ENCODE measurements around the gene DFFB.
A peak's percentile ranks its signal among the peaks of the same experiment; 100 is the strongest.

Gene DFFB

GRCh38 chr1:3922201-3922725 is 65.0 kb downstream of the DFFB start:
- H3K27ac ChIP-seq (ENCODE audit: insufficient read depth, low read length, poor library complexity, severe bottlenecking), result no peak overlapping the region
- no peak overlapping the region for H3K4me3 ChIP-seq (ENCODE audit: insufficient read depth, low read depth, low read length, poor library complexity, severe bottlenecking)
- no peaks in the 10 kb centered on the region for H3K4me1 ChIP-seq (ENCODE audit: control insufficient read depth, insufficient read depth, low read length, poor library complexity, severe bottlenecking)
- peak; percentile 13 to 65 (median 30) for DNase-seq
- H3K9me3 ChIP-seq (ENCODE audit: control insufficient read depth, low read length), result no peaks in the 10 kb centered on the region
- no peaks in the 10 kb centered on the region for H3K36me3 ChIP-seq (ENCODE audit: control insufficient read depth, insufficient read depth, low read length)
- H3K27me3 ChIP-seq (replicated peaks; ENCODE audit: control insufficient read depth, insufficient read depth, low read length, poor library complexity, severe bottlenecking), result no peaks in the 10 kb centered on the region

- H3K27me3 ChIP-seq (replicated peaks; ENCODE audit: control insufficient read depth, insufficient read depth, low read length, poor library complexity, severe bottlenecking), result no peaks in the 10 kb centered on the region
- no peaks in the 10 kb centered on the region for H3K36me3 ChIP-seq (ENCODE audit: control insufficient read depth, insufficient read depth, low read length)
- no peak overlapping the region for H3K27ac ChIP-seq (ENCODE audit: insufficient read depth, low read length, poor library complexity, severe bottlenecking)
- no peaks in the 10 kb centered on the region for H3K9me3 ChIP-seq (ENCODE audit: control insufficient read depth, low read length)
- no peak overlapping the region for H3K4me3 ChIP-seq (ENCODE audit: insufficient read depth, low read depth, low read length, poor library complexity, severe bottlenecking)
- no peak for DNase-seq
- no peaks in the 10 kb centered on the region for H3K4me1 ChIP-seq (ENCODE audit: control insufficient read depth, insufficient read depth, low read length, poor library complexity, severe bottlenecking)
These were observed 65.6 kb downstream of the DFFB start for GRCh38 chr1:3922851-3923250.

DNA sequence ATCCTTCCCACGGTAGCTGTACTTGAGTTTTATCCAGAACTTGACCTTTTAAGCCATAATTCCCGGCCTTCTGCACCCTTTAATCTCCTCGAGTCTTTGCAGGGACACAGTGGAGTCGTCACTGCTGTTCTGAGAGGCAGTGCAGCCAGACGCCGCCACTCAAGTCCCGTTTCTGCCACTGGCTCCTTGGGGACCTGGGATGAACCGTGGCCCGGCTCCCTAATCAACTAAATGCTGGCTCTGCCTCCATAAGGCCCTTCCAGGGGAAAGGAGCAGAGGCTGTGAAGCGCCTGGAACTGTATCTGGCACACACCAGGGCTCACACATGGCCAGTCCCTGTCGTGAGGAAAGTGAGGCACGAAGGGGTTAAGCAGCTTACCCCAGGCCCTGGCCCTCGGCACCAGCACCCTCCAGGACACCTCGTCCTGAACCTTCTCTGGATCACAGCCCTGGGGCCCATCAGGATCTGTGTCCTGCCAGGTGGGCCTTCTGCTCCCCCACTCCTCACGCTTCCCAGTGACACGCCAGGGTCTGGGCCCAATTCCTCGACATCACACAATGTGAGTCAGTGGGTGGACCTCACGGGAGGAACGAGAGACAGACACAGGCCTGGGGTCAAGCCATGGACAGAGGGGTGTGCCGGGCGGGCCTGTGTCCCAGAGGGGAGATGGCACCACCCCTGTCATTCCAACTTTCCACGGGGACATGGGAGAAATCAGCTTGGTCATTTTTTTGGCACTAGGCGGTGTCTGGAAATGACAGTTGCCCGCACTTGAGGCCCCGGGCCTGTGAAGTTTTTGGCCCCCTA is 66.3 kb downstream of the DFFB start:
- Histone ChIP-seq H3K4me1 (ENCODE audit: control insufficient read depth, insufficient read depth, low read length, poor library complexity, severe bottlenecking) (no peaks in the 10 kb centered on the region), H3K27ac (ENCODE audit: insufficient read depth, low read length, poor library complexity, severe bottlenecking) (no peak overlapping the region), H3K9me3 (ENCODE audit: control insufficient read depth, low read length) (no peaks in the 10 kb centered on the region), H3K36me3 (ENCODE audit: control insufficient read depth, insufficient read depth, low read length) (no peaks in the 10 kb centered on the region), H3K27me3 (replicated peaks; ENCODE audit: control insufficient read depth, insufficient read depth, low read length, poor library complexity, severe bottlenecking) (no peaks in the 10 kb centered on the region), H3K4me3 (ENCODE audit: insufficient read depth, low read depth, low read length, poor library complexity, severe bottlenecking) (no peak overlapping the region)
- DNase-seq, result no peak

DNA sequence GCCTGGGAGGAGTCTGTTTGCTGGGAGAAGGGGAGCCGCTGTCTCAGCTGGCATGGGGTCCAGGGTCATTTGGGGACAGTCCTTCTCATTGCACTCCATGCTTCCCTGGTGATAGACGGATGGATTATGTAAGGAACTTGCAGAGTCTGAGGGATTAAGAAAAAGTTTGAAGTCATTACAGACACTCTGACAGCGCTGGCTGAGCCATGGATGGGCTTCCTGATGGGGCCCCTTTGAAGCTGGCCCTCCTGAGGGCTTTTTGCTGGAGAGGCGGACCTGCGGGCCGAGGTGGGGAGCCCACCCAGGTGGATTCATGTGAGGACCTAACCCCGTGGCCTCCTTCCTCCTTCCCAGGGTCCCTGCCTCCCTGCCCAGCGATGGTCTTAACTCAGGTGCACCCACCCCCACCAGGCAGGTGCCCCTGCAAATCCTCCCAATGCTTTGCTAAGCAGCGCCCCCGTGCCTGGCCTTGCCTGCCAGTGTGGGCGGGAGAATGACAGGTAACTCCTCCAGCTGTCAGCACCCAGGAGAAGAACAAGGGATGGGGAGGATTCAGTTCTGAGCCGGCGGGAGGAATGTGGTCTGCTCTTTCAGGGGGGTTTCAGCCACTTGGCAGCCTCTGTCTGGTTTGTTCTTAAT is 67.0 kb downstream of the DFFB start:
- Histone ChIP-seq H3K27me3 (replicated peaks; ENCODE audit: control insufficient read depth, insufficient read depth, low read length, poor library complexity, severe bottlenecking) (no peaks in the 10 kb centered on the region), H3K27ac (ENCODE audit: insufficient read depth, low read length, poor library complexity, severe bottlenecking) (no peak overlapping the region), H3K4me1 (ENCODE audit: control insufficient read depth, insufficient read depth, low read length, poor library complexity, severe bottlenecking) (no peaks in the 10 kb centered on the region), H3K4me3 (ENCODE audit: insufficient read depth, low read depth, low read length, poor library complexity, severe bottlenecking) (no peak overlapping the region), H3K9me3 (ENCODE audit: control insufficient read depth, low read length) (no peaks in the 10 kb centered on the region), H3K36me3 (ENCODE audit: control insufficient read depth, insufficient read depth, low read length) (no peaks in the 10 kb centered on the region)
- DNase-seq, result no peak

DNA sequence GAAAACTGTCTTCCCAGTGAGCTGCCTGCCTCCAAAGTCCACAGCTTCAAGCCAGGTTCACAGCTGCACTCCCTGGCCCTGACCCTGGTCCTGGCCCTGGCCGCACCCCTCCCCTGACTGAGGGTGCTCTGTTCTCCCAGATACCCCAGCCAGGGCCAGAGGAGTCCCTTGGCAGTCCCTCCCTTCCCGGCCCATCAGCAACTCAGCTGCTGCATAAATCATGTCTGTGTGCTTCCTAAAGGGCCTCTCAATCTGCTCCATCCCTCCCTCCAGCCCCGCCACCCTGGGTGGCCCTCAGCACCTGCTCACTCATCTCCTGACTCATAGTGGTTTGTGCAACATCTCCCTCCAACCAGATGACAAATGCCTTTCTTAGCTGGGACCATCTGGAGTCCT is 67.5 kb downstream of the DFFB start:
- H3K4me3 ChIP-seq (ENCODE audit: insufficient read depth, low read depth, low read length, poor library complexity, severe bottlenecking), result no peak overlapping the region

DNA sequence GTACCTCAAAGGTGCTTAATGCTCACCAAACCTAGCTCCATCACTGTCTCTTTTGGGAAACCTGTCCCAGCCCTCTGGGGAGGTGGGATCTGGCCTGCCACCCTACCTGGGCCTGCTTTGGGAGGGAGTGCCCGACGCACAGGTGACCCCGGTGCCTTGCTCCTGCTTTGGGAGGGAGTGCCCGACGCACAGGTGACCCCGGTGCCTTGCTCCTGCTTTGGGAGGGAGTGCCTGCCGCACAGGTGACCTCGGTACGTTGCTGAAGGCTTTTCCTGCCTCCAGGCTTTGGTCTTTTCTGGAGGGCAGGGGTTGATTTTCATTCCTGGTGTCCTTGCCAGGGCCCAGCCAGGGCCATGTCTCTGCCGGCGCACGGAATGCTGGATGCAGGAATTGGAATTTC is 68.0 kb downstream of the DFFB start:
- Histone ChIP-seq H3K9me3 (ENCODE audit: control insufficient read depth, low read length) (no peaks in the 10 kb centered on the region), H3K27me3 (replicated peaks; ENCODE audit: control insufficient read depth, insufficient read depth, low read length, poor library complexity, severe bottlenecking) (no peaks in the 10 kb centered on the region), H3K4me1 (ENCODE audit: control insufficient read depth, insufficient read depth, low read length, poor library complexity, severe bottlenecking) (no peaks in the 10 kb centered on the region), H3K4me3 (ENCODE audit: insufficient read depth, low read depth, low read length, poor library complexity, severe bottlenecking) (no peak overlapping the region), H3K27ac (ENCODE audit: insufficient read depth, low read length, poor library complexity, severe bottlenecking) (no peak overlapping the region), H3K36me3 (ENCODE audit: control insufficient read depth, insufficient read depth, low read length) (no peaks in the 10 kb centered on the region)
- DNase-seq, result no peak

More for the DNA sequence above, 67.5 kb downstream of the DFFB start:
- Histone ChIP-seq H3K27me3 (replicated peaks; ENCODE audit: control insufficient read depth, insufficient read depth, low read length, poor library complexity, severe bottlenecking) (no peaks in the 10 kb centered on the region), H3K36me3 (ENCODE audit: control insufficient read depth, insufficient read depth, low read length) (no peaks in the 10 kb centered on the region), H3K27ac (ENCODE audit: insufficient read depth, low read length, poor library complexity, severe bottlenecking) (no peak overlapping the region), H3K9me3 (ENCODE audit: control insufficient read depth, low read length) (no peaks in the 10 kb centered on the region), H3K4me1 (ENCODE audit: control insufficient read depth, insufficient read depth, low read length, poor library complexity, severe bottlenecking) (no peaks in the 10 kb centered on the region)
- DNase-seq, result no peak

DNA sequence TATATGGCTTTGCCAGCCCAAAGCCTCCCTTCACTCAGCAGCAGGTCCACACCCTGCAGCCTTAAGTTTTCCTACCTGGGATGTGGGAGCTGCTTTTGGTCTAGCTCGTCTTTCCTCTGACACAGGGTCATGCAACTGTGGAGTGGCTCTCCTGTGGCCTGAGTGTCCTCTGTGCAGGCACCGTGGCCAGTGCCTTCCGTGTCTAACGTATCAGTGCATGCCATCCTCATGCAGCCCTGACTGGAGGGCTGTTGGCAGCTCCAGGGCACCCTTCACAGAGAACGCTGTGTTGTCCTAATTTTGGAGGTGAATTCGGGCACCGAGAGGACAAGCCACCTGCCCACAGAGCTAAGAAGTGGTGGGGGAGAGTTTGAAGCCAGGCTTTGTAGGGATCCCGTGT is 68.5 kb downstream of the DFFB start:
- no peak for DNase-seq
- H3K4me3 ChIP-seq (ENCODE audit: insufficient read depth, low read depth, low read length, poor library complexity, severe bottlenecking), result no peak overlapping the region
- no peaks in the 10 kb centered on the region for H3K27me3 ChIP-seq (replicated peaks; ENCODE audit: control insufficient read depth, insufficient read depth, low read length, poor library complexity, severe bottlenecking)
- H3K27ac ChIP-seq (ENCODE audit: insufficient read depth, low read length, poor library complexity, severe bottlenecking), result no peak overlapping the region
- H3K36me3 ChIP-seq (ENCODE audit: control insufficient read depth, insufficient read depth, low read length), result no peaks in the 10 kb centered on the region
- H3K4me1 ChIP-seq (ENCODE audit: control insufficient read depth, insufficient read depth, low read length, poor library complexity, severe bottlenecking), result no peaks in the 10 kb centered on the region
- H3K9me3 ChIP-seq (ENCODE audit: control insufficient read depth, low read length), result no peaks in the 10 kb centered on the region

DNA sequence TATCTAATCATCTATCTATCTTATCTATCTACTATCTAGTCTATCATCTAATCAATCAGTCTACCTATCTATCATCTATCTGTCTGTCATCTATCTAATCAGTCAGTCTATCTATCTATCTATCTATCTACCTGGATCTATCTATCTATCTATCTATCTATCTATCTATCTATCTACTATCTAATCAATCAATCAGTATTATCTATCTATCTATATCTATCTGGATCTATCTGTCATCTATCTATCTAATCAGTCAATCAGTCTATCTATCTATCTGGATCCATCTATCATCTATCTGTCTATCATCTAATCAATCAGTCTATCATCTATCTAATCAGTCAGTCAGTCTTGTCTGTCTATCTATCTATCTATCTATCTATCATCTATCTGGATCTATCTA is 69.7 kb downstream of the DFFB start:
- DNase-seq, result no peak
- H3K27me3 ChIP-seq (replicated peaks; ENCODE audit: control insufficient read depth, insufficient read depth, low read length, poor library complexity, severe bottlenecking), result no peaks in the 10 kb centered on the region
- H3K36me3 ChIP-seq (ENCODE audit: control insufficient read depth, insufficient read depth, low read length), result no peaks in the 10 kb centered on the region
- no peaks in the 10 kb centered on the region for H3K4me1 ChIP-seq (ENCODE audit: control insufficient read depth, insufficient read depth, low read length, poor library complexity, severe bottlenecking)
- no peak overlapping the region for H3K27ac ChIP-seq (ENCODE audit: insufficient read depth, low read length, poor library complexity, severe bottlenecking)
- H3K9me3 ChIP-seq (ENCODE audit: control insufficient read depth, low read length), result no peaks in the 10 kb centered on the region
- H3K4me3 ChIP-seq (ENCODE audit: insufficient read depth, low read depth, low read length, poor library complexity, severe bottlenecking), result no peak overlapping the region

GRCh38 chr1:3928586-3928985 is 71.3 kb downstream of the DFFB start:
- Histone ChIP-seq H3K4me3 (ENCODE audit: insufficient read depth, low read depth, low read length, poor library complexity, severe bottlenecking) (no peak overlapping the region), H3K27ac (ENCODE audit: insufficient read depth, low read length, poor library complexity, severe bottlenecking) (no peak overlapping the region), H3K27me3 (replicated peaks; ENCODE audit: control insufficient read depth, insufficient read depth, low read length, poor library complexity, severe bottlenecking) (no peaks in the 10 kb centered on the region), H3K4me1 (ENCODE audit: control insufficient read depth, insufficient read depth, low read length, poor library complexity, severe bottlenecking) (no peaks in the 10 kb centered on the region), H3K9me3 (ENCODE audit: control insufficient read depth, low read length) (no peaks in the 10 kb centered on the region), H3K36me3 (ENCODE audit: control insufficient read depth, insufficient read depth, low read length) (no peaks in the 10 kb centered on the region)
- DNase-seq, result no peak

GRCh38 chr1:3929126-3929525 is 71.8 kb downstream of the DFFB start:
- no peaks in the 10 kb centered on the region for H3K27me3 ChIP-seq (replicated peaks; ENCODE audit: control insufficient read depth, insufficient read depth, low read length, poor library complexity, severe bottlenecking)
- no peaks in the 10 kb centered on the region for H3K4me1 ChIP-seq (ENCODE audit: control insufficient read depth, insufficient read depth, low read length, poor library complexity, severe bottlenecking)
- H3K4me3 ChIP-seq (ENCODE audit: insufficient read depth, low read depth, low read length, poor library complexity, severe bottlenecking), result no peak overlapping the region
- no peaks in the 10 kb centered on the region for H3K36me3 ChIP-seq (ENCODE audit: control insufficient read depth, insufficient read depth, low read length)
- no peak for DNase-seq
- no peak overlapping the region for H3K27ac ChIP-seq (ENCODE audit: insufficient read depth, low read length, poor library complexity, severe bottlenecking)
- H3K9me3 ChIP-seq (ENCODE audit: control insufficient read depth, low read length), result no peaks in the 10 kb centered on the region
